Common myeloid progenitor, CD34-positive (primary cell): ENCODE measurements around the gene AGPAT3.

Experiments used
- CTCF ChIA-PET: fragments of 350-600 bp; sonication (Branson Sonifier 250); formaldehyde crosslinking; loops from one replicate; lab custom pipeline; 2021; ENCODE audit warnings: antibody characterized with exemption; lab: Charles Lee
- POLR2A ChIA-PET: fragments of 350-600 bp; sonication (Branson Sonifier 250); formaldehyde crosslinking; loops from one replicate; lab custom pipeline; 2021; ENCODE audit warnings: antibody characterized with exemption; lab: Charles Lee
- DNase-seq, 3 donors: peaks; one replicate each; pipeline versions ENCODE4 v3.0.0 to v3.0.0-alpha.2; 2013
- H3K27ac ChIP-seq, 2 experiments: 1 replicate in 1 of 2; 2 replicates in 1 of 2; pipeline ENCODE4 v1.7.0; 2013; ENCODE audit warnings: inconsistent platforms in 2 of 2, low read length in 2 of 2, mild to moderate bottlenecking in 2 of 2, low read depth in 1 of 2, moderate library complexity in 1 of 2; ENCODE audit not compliant: severe bottlenecking in 2 of 2, insufficient read depth in 1 of 2, poor library complexity in 1 of 2
- H3K27me3 ChIP-seq, 5 experiments: replicated peaks in 2 of 5; 1 replicate in 3 of 5; 2 replicates in 2 of 5; pipeline versions ENCODE4 v1.6.1 to v1.7.0; 2013; ENCODE audit warnings: low read length in 4 of 5, mild to moderate bottlenecking in 2 of 5, moderate library complexity in 2 of 5, inconsistent platforms in 1 of 5; ENCODE audit not compliant: insufficient read depth in 5 of 5, control insufficient read depth in 4 of 5
- H3K36me3 ChIP-seq, 4 experiments: 1 replicate in 2 of 4; 2 replicates in 2 of 4; pipeline versions ENCODE4 v1.6.1 to v1.7.0; 2013; ENCODE audit warnings: low read length in 3 of 4, control low read depth in 1 of 4, mild to moderate bottlenecking in 1 of 4; ENCODE audit not compliant: control insufficient read depth in 4 of 4, insufficient read depth in 4 of 4
- H3K4me1 ChIP-seq, 4 experiments: 1 replicate in 3 of 4; 2 replicates in 1 of 4; pipeline versions ENCODE4 v1.6.1 to v1.7.1; 2013; ENCODE audit warnings: low read length in 3 of 4, mild to moderate bottlenecking in 3 of 4, control low read depth in 1 of 4, inconsistent platforms in 1 of 4, moderate library complexity in 1 of 4; ENCODE audit not compliant: control insufficient read depth in 4 of 4, insufficient read depth in 4 of 4; ENCODE audit errors: control extremely low read depth in 1 of 4
- H3K4me3 ChIP-seq, 7 experiments: 1 replicate in 4 of 7; 2 replicates in 3 of 7; pipeline versions ENCODE4 v1.5.1 to v1.7.0; 2013; ENCODE audit warnings: mild to moderate bottlenecking in 7 of 7, low read length in 6 of 7, moderate library complexity in 6 of 7, inconsistent platforms in 2 of 7, low read depth in 2 of 7, control low read depth in 1 of 7; ENCODE audit not compliant: insufficient read depth in 4 of 7, control insufficient read depth in 1 of 7; ENCODE audit errors: extremely low read depth in 1 of 7
- H3K9me3 ChIP-seq, 5 experiments: 1 replicate in 4 of 5; 2 replicates in 1 of 5; pipeline versions ENCODE4 v1.6.1 to v1.7.1; 2013; ENCODE audit warnings: low read length in 4 of 5, mild to moderate bottlenecking in 2 of 5, inconsistent platforms in 1 of 5, low read depth in 1 of 5, moderate library complexity in 1 of 5; ENCODE audit not compliant: control insufficient read depth in 4 of 5, insufficient read depth in 2 of 5; ENCODE audit errors: control extremely low read depth in 1 of 5
- WGBS: methylation state at CpG from one replicate; pipeline ENCODE4 v1.1.5; 2013; ENCODE audit not compliant: insufficient coverage; 5-methylcytosine and 5-hydroxymethylcytosine counted together

The AGPAT3 gene

GRCh38 chr21:43859747-43860214 lies 5.2 kb upstream of the AGPAT3 start:
- H3K4me1 ChIP-seq: peaks cover 0 to 20% (median 13%) of the 10 kb centered on the region in 4 experiments
- H3K9me3 ChIP-seq: no peaks in the 10 kb centered on the region
- H3K27ac ChIP-seq: no peak overlapping the region
- no peaks in the 10 kb centered on the region for H3K36me3 ChIP-seq
- ChIA-PET CTCF (interaction anchor here (1.3 to 1.6 kb wide), 2 partner anchors 43 to 125 kb away, joined by 3 to 4 read pairs; no protein-coding TSS in a partner anchor), POLR2A (no interaction called here)
- DNase-seq: no peak
- 96% methylated on average over 5 of the region's 8 CpGs for WGBS
- H3K4me3 ChIP-seq: no peak overlapping the region
- H3K27me3 ChIP-seq: no peaks in the 10 kb centered on the region

GRCh38 chr21:43861706-43862105 lies 3.3 kb upstream of the AGPAT3 start:
- ChIA-PET CTCF (interaction anchor here (1.3 kb wide), 1 partner anchor 12 kb away, joined by 5 read pairs; no protein-coding TSS in a partner anchor), POLR2A (interaction anchor here (0.6 kb wide), 1 partner anchor 13 kb away, joined by 3 read pairs; no protein-coding TSS in a partner anchor)
- Histone ChIP-seq H3K36me3 (no peaks in the 10 kb centered on the region), H3K27ac (no peak overlapping the region), H3K9me3 (no peaks in the 10 kb centered on the region), H3K4me1 (peaks cover 1 to 11% (median 10%) of the 10 kb centered on the region in 4 experiments), H3K27me3 (no peaks in the 10 kb centered on the region), H3K4me3 (no peak overlapping the region)
- 100% methylated on average over 4 of the region's 8 CpGs for WGBS
- DNase-seq: no peak

GRCh38 chr21:43864313-43864961 lies 586 bp upstream of the AGPAT3 start:
- peaks cover 0 to 19% (median under 1%) of the 10 kb centered on the region in 4 experiments for H3K36me3 ChIP-seq
- CTCF ChIA-PET: interaction anchor here (0.7 to 1.8 kb wide), 4 partner anchors 8 to 52 kb away, joined by 3 to 6 read pairs (median 4); no protein-coding TSS in a partner anchor
- 0% methylated on average over 35 of the region's 81 CpGs for WGBS
- H3K4me3 ChIP-seq: peak overlapping the region; percentile 38 to 83 (median 66)
- peaks cover 1 to 19% (median 16%) of the 10 kb centered on the region in 4 experiments for H3K4me1 ChIP-seq
- no peak overlapping the region for H3K27ac ChIP-seq
- no peaks in the 10 kb centered on the region for H3K27me3 ChIP-seq
- POLR2A ChIA-PET: no interaction called here
- peak; percentile 38 to 54 (median 53) for DNase-seq
- no peaks in the 10 kb centered on the region for H3K9me3 ChIP-seq

- POLR2A ChIA-PET: interaction anchor here (0.6 kb wide), 1 partner anchor 13 kb away, joined by 3 read pairs; no protein-coding TSS in a partner anchor
- CTCF ChIA-PET: interaction anchor here (0.5 to 1.2 kb wide), 4 partner anchors 29 to 74 kb away, joined by 3 read pairs; no protein-coding TSS in a partner anchor
- 0% methylated on average over 49 of the region's 59 CpGs for WGBS
- Histone ChIP-seq H3K4me3 (peak overlapping the region; percentile 53 to 83 (median 73)), H3K9me3 (no peaks in the 10 kb centered on the region), H3K36me3 (peaks cover 0 to 21% (median 1%) of the 10 kb centered on the region in 4 experiments), H3K27ac (peak overlapping the region in 1 of 2 experiments; percentile 79), H3K27me3 (no peaks in the 10 kb centered on the region), H3K4me1 (peaks cover 1 to 19% (median 16%) of the 10 kb centered on the region in 4 experiments)
- peak in 2 of 3 donors; percentile 61 to 75 for DNase-seq
Measured at GRCh38 chr21:43865540-43866259, 677 bp downstream of the AGPAT3 start.

GRCh38 chr21:43866260-43866629 lies 1.2 kb downstream of the AGPAT3 start:
- Histone ChIP-seq H3K27me3 (no peaks in the 10 kb centered on the region), H3K9me3 (no peaks in the 10 kb centered on the region), H3K4me3 (peak overlapping the region in 6 of 7 experiments; percentile 54 to 83 (median 74)), H3K4me1 (peaks cover 1 to 19% (median 16%) of the 10 kb centered on the region in 4 experiments), H3K27ac (peak overlapping the region in 1 of 2 experiments; percentile 79), H3K36me3 (peaks cover 0 to 26% (median 1%) of the 10 kb centered on the region in 4 experiments)
- WGBS: 4% methylated on average over 14 of the region's 16 CpGs
- POLR2A ChIA-PET: interaction anchor here (0.6 kb wide), 1 partner anchor 13 kb away, joined by 3 read pairs; no protein-coding TSS in a partner anchor
- CTCF ChIA-PET: interaction anchor here (0.5 to 1.2 kb wide), 4 partner anchors 28 to 74 kb away, joined by 3 read pairs; no protein-coding TSS in a partner anchor
- DNase-seq: peak; percentile 31 to 59 (median 47)

- WGBS: 59% methylated on average over 18 of the region's 24 CpGs
- Histone ChIP-seq H3K27ac (peak overlapping the region in 1 of 2 experiments; percentile 79), H3K36me3 (peaks cover 0 to 30% (median 1%) of the 10 kb centered on the region in 4 experiments), H3K9me3 (no peaks in the 10 kb centered on the region), H3K4me1 (peaks cover 1 to 19% (median 16%) of the 10 kb centered on the region in 4 experiments), H3K27me3 (no peaks in the 10 kb centered on the region), H3K4me3 (peak overlapping the region in 4 of 7 experiments; percentile 73 to 83 (median 77))
- CTCF ChIA-PET: interaction anchor here (0.5 to 1.2 kb wide), 4 partner anchors 28 to 73 kb away, joined by 3 read pairs; no protein-coding TSS in a partner anchor
- DNase-seq: peak in 2 of 3 donors; percentile 31 to 32
- POLR2A ChIA-PET: no interaction called here
Measured at GRCh38 chr21:43866659-43867331, 1.8 kb downstream of the AGPAT3 start.
